ENCODE data around the gene RGP1.

The RGP1 gene

DNA sequence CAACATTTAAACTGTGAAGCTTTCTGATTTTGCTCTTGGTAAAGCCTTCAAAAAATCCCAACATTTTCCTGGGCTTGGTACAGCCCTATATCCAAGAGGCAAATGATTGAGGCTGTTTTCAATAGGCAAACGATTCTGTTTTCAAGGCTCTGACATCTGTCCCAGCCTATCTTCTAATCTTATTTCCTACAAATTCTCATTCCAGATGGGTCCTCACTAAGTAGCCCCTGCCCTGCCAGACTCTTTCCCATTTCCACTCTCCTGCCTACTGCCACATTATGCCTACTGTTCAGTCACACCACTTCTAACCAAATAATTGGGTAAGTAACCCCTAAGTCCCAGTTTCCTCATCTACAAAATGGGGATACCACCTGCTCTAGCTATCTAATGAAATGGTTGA is 3.5 kb upstream of the RGP1 start:
- no peak for DNase-seq

DNA sequence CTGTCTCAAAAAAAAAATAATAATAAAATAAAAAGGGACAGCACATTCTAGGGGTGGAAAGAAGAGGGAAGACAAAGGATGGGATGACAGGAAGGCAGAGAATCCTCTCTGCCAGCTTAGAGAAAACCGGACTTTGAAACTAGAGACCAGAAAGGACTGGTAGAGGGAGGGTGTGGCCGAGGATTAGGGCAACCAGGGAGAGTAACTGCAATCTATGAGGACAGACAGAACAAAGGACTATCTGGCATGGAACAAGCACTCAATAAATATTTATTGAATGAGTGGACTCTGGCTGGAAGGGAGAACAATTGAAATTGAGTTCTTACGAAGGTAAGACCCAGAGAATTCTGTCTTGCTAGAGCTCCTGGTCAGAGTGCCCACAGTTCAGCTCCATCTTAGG is 2.5 kb upstream of the RGP1 start:
- no peak for DNase-seq

DNA sequence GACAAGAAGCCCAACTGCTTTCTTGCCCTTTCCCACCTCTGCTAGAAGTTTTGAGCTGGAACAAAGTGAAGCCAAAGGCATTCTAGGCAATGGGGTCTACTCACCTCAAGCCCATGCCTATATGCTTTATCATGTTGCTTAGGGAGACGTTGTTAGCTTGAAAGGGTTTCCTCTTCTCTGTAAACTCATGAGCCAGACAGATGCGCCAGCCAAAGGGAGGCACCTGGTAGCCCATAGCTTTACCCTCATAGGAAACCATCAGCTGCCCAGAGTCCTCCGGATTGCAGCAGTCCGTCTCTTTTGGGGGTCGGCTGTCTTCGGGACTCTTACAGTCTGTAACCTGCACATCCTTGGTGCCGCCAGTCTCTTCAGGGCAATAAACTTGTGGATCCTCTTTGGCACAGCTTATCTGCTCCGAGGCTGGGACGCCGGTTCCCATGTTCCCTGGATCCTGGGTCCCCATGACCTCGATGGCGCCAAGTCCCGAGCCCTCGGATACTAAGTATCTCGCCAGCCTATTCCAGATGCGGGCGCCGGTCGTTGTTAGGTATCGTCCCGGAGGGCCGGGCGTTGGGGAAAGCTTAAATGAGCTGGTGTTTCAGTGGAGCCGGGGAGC is 737 bp upstream of the RGP1 start:
- DNase-seq, result no peak

DNA sequence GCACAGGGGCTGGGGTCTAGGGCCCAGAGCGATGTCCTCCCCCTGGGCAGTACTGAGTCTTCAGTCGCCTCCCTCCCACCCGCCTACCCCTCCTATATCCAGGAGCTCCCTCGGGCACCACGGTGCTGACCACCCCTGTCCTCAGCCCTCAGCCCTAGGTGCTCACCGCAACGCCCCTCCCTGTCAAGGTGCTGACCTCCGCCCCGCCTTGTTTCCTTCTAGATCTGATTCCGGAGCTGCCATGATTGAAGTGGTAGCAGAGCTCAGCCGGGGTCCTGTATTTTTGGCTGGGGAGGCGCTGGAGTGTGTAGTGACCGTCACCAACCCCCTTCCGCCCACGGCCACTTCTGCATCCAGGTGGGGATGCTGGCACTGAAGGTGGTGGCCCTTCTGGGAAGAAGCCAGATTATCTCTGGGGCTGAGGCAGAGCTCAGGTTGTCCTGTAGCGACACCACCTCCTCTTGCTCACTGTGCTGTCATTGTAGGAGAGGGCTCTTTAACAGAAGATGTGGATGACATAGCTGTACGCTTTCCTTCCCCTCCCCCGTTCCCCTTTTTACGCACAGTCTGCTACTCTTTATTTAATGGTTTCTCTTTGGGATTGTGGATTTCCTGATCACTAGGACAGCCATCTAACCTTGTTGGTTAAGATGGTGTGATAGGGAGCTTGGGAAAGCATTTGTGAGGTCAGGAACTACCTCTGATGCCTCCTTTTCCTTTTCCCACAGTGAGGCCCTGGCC is 598 bp downstream of the RGP1 start:
- DNase-seq, result no peak

DNA sequence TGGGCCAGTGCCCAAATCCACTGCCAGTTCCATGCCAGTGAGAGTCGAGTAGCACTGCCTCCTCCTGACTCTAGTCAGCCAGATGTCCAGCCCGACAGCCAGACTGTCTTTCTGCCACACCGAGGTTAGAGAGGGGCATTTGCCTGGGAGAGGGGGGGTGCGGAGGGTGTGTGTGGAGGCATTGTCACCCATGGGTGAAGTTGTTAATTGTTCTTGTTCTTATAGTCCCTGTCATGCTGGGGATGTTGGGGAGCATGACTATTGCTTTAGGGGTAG is 1.1 kb downstream of the RGP1 start:
- DNase-seq, result no peak

DNA sequence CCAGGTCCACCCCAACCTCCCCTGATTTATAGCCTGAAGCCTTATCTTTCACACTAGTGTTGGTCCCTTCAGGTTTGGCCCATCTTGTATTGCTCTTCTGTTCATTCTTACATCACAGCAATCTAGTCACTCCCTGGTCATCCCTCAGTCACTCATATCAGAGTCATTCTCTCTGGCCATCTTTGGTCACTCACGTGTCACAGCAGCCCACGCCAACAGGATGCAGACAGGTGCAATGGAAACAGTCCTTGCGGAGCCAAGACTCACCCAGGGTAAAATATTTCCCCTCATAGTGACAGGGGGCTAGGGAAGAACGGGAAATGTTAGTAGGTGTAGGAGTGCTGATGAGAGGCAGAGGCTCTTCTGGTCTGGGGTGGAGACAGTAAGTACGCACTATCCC is 4.4 kb downstream of the RGP1 start:
- DNase-seq, result no peak

DNA sequence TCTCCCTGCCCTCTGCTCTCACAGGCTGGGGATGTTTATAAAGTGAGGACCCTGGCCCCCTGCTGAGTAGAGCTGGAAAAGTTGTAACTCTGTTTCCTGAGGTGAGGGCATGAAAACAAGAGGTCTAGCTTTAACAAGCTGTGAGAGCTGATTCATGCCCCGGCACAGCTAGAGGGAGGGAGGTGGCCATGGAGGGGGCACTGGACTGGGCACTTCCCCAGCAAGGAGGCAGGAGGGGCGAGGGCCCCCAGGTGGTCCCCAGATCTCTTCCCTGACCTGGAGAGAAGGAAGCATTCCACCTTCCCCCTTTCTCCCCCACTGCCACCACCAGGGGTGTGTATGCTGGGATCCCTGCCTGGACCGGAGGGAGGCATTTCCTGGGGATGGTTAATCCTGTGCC is 5.2 kb downstream of the RGP1 start, which contains the start of gene MSMP:
TSS of gene MSMP (minus strand) at position 13 of the 400 bp plus-strand sequence. CDS start 147 bp downstream, outside the sequence.
- no peak for DNase-seq

DNA sequence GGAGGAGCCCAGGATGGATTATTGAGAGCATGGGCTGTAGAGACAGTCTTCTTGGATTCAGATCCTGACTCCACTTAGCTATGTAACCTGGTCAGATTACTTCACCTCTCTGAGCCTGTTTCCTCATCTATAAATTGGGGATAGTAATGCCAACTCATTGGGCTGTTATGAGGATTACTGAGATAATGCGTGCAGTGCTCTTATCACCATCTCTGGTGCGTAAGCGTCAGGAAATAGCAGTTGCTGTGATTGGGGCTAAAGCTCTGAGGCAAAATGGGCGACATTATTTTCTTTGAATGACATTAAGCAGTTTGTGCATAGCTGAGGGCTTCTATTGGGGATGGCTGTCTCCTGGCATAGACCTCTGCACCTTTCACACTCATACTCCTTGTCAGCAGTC is 6.0 kb downstream of the RGP1 start:
- no peak for DNase-seq

DNA sequence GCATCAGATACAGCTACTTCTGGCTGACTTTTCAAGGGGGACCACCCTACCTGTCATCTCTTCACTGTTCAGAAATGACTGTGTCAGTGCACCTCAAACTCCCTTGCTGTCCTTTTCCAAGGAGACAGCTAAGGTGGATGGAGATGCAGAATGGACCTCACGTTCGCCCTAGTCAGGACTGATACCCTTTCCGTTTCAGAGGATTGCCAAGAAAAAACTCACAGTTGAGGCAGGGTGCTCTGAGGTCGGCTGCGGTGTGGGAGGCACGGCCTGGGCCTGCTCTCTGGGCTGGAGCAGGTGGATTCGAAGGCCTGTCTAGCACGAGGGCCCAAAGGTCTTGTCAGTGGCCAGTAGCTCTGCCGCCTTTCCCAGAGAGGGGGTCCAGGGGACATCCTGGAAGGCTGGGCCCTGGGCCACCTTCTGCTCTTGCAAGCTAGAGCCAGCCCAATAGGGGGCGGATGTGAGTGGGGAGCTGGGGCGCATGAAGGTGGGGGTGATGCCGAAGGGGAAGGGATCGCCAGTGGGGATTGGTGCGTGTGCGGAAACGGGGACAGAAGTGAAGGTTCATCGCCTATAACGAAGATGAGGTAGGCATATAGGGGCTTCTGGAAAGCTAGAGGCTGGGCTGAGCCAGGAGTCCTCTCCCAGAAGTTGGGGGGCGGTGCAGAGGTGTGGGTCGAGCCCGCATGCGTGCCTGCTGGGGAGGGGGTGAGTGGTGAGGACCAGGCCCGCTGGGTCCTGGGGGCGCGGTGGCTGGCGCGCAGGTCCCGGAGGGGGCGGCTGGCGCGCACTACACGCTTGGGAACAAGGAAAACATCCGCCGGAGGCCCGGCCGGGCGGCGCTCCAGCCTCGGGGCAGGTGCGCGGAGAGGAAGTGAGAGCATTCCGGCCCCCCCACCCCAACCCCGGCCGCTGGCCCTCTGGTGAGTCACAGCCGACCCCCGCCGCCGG is 7.5 kb downstream of the RGP1 start:
- DNase-seq, result no peak

DNA sequence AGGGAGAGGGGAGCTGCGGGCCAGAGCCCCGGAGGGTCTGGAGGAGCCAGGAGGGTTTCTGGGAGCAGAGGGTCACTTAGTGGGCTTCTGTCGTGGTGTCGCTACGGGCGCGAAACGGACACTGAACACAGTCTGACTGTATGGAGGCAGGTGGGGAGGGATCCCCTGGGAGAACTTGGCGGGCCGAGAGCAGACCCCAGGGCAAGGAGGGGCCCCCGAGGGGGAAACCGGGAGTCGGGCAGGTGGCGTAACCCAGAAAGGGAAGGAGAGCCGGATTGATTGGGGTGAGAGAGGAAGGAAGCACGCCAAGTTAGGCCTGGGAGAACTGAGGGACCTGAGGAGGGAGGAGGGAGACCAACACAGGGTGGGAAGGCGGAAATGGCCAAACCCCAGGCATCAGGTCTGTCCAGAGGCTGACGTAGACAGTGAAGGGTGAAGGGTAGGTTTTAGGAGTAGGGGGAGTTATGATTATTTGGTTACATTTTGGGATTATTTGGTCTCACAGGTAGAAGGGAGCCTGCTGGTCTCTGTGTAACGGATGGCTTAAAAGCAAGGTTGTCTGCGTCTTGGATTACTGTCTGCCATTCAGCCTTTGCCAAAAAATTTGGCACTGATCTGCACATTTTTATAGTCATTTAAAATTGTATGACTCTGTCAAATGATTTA is 8.3 kb downstream of the RGP1 start:
- DNase-seq, result no peak

DNA sequence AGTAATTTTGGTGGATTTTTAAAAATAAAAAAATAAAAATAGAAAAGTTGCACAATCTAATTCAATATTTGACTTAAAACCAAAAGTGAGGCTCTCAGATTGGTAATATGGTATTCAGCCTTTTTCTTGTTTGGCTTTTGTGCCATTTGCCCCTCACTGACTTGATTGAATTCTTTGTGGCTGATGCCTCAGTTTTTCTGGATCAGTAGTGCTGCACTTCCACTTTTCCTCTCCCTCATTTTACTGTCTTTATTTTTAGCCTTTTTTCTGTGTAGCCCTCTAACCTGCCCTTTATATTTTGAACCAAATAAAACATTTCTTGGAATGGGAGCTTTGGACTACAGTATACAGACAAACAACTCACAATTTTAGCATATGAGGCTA is 8.8 kb downstream of the RGP1 start:
- DNase-seq, result no peak

DNA sequence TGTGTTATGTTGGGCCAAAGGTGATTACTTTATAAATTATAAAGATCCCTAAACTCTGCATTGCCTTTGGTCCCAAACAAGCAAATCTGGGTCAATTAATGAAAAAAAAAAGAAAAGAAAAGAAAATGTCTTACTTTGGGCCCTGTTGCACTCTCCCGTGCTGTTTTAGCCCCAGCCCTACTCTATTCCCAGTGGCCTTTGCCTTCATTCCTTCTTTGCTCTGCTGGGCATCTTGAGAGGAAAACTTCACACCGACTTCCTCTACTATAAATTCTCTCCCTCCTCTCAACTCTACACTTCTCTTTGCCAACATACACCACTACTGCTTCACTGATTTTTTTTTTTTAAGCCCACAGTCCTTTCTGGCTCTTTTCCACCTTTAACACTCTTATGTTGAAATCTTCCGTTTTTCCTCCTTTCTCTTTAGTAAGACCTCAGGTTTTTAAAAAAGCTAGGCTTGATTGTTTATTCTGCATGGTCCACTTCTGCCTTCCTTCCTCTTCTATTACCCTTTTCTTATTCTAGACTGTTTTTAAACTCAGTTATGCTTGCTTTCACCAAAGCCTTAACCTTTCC is 9.5 kb downstream of the RGP1 start:
- DNase-seq, result no peak

DNA sequence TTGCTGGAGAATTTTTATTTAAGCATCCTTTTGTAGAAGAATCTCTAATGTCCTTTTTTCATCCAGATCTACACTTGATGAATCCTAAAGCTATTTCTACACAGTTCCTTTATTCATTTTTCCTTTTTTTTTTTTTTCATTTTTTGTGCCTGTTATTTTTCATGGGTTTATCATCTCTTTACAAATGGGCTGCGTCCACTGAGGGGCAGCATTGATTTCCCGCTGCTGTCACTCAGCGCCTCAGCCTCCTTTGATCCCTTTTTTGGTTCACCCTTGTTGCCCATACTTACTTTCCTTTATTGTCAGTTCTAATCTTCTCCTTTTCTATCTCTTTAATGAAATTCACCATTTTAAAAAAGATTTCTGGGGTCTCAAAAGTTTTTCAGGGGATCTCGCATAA is 10.7 kb downstream of the RGP1 start:
- DNase-seq, result no peak

DNA sequence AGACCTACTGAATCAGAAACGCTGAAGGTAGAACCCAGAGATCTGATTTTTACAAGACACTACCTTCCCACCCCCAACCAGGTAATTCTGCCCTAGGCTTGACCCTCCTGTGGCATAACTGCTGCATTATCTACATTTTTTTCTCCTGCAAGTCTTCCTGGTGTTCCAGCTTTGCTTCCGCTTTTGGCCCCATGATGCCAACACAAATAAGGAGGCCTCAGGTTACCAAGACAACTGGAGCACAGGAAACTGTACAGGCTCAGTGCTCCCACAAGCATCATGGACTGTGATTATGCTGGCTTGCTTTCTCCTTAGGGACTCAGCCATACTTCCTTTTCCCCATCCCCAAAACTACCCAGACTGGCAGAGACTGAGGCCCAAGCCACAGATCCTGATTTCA is 11.6 kb downstream of the RGP1 start:
- no peak for DNase-seq

DNA sequence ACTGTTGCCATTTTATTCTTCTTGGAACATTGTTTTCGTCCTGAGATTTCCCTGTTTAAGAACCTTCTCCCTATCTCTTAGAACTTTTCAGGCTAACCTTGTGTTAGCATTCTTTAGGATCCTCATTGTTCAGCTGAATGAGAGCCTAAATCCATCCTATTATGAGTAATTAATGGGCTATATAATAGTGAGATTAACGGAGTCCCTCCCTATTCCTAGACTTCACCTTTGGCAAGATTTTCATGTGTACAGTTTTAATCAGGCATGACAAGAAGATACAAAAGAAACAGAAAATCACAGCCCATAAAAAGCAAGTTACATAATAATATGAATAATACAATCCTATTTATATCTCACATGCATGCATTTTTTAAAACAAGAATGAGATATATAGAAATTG is 14.1 kb downstream of the RGP1 start:
- DNase-seq, result no peak

DNA sequence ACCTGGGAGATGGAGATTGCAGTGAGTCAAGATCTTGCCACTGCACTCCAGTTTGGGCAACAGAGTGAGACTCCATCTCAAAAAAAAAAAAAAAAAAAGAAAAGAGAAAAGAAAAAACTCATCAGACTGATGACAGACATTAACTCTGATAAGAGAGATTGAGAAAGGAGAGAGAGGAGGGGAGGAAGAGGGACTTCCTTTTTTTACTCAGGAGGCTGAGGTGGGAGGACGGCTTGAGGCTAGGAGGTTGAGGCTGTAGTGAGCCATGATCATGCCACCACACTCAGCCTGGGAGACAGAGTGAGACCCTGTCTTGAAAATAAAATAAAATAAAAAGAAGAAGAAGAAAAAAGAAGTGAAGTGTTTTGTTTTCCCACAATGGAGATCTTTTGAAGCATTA is 14.7 kb downstream of the RGP1 start:
- no peak for DNase-seq

DNA sequence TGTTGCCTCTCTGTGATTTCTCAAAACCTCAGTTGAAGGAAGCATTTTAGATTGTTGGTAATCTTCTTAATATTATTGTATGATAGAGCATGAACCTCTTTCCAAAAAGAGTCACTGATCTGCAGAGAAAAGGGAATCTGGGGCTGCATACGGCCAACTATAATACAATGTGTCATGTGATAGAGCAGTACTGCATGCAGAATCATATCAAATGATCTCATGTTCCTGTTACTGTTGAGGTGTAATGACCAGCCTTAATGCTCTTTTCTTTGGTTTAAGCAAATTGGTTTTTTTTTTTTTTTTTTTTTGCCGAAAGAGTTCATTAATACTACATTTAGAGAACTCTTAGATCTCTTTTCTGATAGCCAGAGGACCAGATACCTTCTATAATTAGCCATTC is 17.9 kb downstream of the RGP1 start:
- DNase-seq, result no peak

DNA sequence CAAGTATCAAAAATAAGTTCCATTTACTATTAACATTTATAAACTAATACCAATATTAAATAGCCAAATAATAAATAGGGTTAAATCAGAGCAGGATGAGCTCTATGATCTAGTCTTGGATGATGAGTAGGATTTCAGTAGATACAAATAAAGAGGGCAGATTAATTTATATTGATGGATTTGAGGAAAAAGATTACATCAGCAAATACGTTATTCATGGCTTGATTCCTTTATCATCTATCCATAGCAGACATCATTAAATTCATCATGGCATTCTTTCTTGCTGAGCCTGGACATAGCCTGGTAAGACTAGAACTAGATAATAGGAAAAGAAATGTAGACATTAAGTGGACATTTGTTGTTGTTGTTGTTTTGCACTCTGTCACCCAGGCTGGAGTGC is 18.4 kb downstream of the RGP1 start:
- no peak for DNase-seq

DNA sequence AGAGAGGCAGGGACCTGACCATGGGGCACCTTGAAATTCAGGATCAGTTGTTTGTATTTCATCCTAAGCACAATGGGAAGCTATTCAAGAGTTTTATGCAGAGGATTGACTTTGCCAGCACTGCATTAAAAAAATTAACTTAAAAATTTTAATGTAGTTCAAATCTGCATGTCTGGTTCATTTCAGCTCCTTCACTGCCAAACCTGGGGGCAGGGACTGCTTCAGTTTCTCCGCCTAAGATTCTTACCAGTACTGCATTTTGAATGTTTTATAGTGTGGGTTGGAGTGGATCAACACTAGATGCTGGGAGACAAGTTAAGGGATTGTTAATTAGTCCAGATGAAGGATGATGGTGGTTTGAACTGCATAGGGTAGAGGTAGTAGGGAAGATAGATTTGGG is 20.7 kb downstream of the RGP1 start:
- DNase-seq, result no peak

DNA sequence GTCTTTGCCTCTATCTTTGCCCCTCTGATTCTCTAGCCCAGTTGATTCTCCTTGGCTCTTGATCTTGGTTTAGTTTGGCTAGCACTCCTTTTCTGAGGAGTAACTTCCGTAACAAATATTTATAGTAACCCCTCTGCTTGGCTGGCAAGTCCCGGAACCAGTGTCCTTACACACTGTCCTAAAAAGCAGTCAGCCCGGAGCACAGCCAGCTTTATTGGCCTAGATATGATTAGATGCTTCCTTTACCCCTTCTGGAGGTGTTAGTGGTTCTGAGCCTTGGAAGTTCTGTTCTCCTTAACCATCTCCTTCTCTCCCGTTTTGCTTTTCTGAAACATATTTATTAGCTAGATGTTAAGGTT is 22.0 kb downstream of the RGP1 start:
- no peak for DNase-seq

DNA sequence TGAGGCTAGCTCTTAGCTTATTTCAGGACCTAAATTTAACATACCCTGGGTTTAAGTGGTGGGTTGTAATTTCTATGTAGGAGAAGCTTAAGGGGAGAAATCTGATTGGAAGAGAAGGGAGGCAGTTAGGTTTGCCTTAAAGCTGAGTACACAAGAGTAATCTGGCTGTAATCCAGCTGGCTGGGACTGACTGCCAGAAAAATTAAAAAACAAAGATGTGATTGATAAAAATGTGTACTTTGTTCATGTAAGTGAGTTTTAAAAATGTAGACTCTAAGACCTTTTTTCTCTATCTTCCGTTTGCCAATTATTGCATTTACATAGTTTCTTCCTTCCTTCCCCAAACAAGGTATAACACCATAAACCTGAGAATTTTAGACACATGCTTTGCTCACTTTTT is 22.4 kb downstream of the RGP1 start:
- peak; percentile 10 for DNase-seq

DNA sequence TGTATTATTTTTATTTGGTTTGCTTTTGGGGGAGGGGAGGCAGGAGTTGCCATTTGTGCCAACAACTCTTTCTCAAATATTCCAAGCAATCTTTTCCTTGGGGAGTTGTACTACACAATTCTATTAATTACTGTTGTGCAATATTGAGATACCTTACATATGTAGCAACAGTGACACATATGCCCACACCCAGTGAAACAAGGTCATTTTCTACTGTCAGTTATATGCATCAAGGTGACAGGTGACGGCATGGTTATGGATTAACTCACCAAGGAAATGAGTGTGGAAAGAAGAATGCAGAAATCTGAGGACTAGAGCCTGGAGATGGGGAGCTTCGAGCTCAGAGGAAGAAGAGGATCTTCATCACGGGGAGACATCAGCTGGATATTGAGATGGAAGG is 22.9 kb downstream of the RGP1 start:
- DNase-seq, result no peak

DNA sequence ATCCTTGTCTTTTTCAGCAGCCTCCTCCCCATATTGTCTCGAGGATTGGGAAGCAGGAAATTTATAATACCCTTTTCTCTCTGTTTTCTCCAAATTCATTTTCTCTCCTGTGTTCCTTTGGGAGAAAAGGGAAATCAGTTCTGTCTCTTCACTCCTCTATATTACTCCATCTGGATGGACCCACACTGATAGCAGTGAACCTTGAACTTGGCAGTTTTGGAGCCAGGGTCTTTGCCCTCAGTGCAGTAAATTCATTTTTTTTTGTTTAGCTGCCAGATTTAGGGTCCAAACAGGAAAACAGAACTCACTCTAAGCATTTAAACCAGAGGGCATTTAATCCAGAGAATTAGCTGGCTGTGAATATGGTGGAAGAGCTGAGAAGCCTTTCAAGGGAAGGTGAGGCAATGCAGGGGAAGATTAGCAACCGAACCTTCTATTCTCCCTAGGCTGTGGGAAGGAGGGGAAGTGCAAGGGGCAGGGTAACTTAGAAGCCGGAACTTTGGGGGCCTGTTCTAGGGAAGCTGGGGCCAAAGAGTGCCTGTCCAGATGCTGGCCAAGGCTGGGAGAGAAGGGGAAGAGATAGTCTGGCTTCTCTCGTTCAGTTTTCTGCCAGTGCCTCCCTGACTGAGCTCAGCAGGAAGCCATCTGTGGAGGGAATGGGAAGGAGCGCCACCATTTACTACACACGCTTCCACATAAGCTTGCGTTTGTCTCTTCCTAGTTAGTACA is 26.0 kb downstream of the RGP1 start:
- DNase-seq, result peak; percentile 33
